ENCODE measurements around the gene KHNYN.

The KHNYN gene

GRCh38 chr14:24483604-24484252, 54.0 kb downstream of the KHNYN start:
- Mint-ChIP-seq H3K36me3 (ENCODE audit: low read depth) (no peaks in the 10 kb centered on the region), H3K4me3 (no peak overlapping the region), H3K4me1 (no peaks in the 10 kb centered on the region), H3K27ac (no peak overlapping the region), H3K9me3 (no peaks in the 10 kb centered on the region), H3K27me3 (ENCODE audit: low read depth) (no peaks in the 10 kb centered on the region)
- TF ChIP-seq CTCF (IDR thresholded peaks at IDR 0.05; ENCODE audit: unreplicated experiment in 3 of 3) = no peak
